Measurements from ENCODE around the gene FASTKD2.

FASTKD2 gene

DNA sequence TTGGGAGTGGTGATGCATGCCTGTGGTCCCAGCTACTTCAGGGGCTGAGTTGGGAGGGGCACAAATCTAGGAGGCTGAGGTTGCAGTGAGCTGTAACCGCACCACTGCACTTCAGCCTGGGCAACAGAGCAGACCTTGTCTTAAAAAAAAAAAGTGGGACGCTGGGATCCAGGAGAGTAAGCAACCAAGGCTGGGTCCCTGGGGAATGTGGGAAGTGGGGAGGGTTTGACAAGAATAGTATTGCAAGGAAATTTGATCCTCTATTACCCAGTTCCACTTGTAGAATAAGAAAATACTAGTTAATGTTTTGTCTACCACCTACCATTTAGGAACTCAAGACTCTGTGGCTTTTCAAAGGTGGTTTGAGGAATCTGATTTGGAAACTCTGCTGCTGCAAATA lies 26.1 kb upstream of the FASTKD2 start:
- no peaks in the 10 kb centered on the region for H3K36me3 ChIP-seq (ENCODE audit: insufficient read depth, low read length)
- H3K9ac ChIP-seq (ENCODE audit: low read depth, low read length), result no peak overlapping the region
- DNase-seq, result no peak
- no peaks in the 10 kb centered on the region for H4K20me1 ChIP-seq (ENCODE audit: insufficient read depth, low read length)
- no peak for TF ChIP-seq EZH2 (IDR thresholded peaks at IDR 0.05; ENCODE audit: borderline replicate concordance, low read depth, low read length, severe bottlenecking)
- TF ChIP-seq, protein P1, sequence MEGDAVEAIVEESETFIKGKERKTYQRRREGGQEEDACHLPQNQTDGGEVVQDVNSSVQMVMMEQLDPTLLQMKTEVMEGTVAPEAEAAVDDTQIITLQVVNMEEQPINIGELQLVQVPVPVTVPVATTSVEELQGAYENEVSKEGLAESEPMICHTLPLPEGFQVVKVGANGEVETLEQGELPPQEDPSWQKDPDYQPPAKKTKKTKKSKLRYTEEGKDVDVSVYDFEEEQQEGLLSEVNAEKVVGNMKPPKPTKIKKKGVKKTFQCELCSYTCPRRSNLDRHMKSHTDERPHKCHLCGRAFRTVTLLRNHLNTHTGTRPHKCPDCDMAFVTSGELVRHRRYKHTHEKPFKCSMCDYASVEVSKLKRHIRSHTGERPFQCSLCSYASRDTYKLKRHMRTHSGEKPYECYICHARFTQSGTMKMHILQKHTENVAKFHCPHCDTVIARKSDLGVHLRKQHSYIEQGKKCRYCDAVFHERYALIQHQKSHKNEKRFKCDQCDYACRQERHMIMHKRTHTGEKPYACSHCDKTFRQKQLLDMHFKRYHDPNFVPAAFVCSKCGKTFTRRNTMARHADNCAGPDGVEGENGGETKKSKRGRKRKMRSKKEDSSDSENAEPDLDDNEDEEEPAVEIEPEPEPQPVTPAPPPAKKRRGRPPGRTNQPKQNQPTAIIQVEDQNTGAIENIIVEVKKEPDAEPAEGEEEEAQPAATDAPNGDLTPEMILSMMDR (IDR thresholded peaks at IDR 0.05; ENCODE audit: borderline replicate concordance, extremely low read depth, low read length, poor library complexity, severe bottlenecking), result no peak
- no peaks in the 10 kb centered on the region for H3K79me2 ChIP-seq (ENCODE audit: insufficient read depth, low read length)
- ATAC-seq (ENCODE audit: insufficient read depth, low read depth), result no peak
- no peak overlapping the region for H3K4me2 ChIP-seq (ENCODE audit: insufficient read depth, low read length)
- H3K4me3 ChIP-seq (ENCODE audit: low read depth in 1 of 2, low read length in 2 of 2), result no peak overlapping the region
- H3K4me1 ChIP-seq (ENCODE audit: insufficient read depth, low read length), result no peaks in the 10 kb centered on the region
- no peak overlapping the region for H2AFZ ChIP-seq (ENCODE audit: low read depth, low read length)
- H3K27me3 ChIP-seq (ENCODE audit: insufficient read depth, low read length, poor library complexity), result no peaks in the 10 kb centered on the region
- no peak overlapping the region for H3K27ac ChIP-seq (ENCODE audit: low read length)
- no peaks in the 10 kb centered on the region for H3K9me3 ChIP-seq (ENCODE audit: insufficient read depth, low read length, severe bottlenecking)

GRCh38 chr2:206740800-206741199 lies 24.6 kb upstream of the FASTKD2 start:
- H2AFZ ChIP-seq (ENCODE audit: low read depth, low read length), result no peak overlapping the region
- H3K27ac ChIP-seq (ENCODE audit: low read length), result no peak overlapping the region
- H3K4me2 ChIP-seq (ENCODE audit: insufficient read depth, low read length), result no peak overlapping the region
- DNase-seq (no peak), ATAC-seq (ENCODE audit: insufficient read depth, low read depth) (no peak)
- no peak overlapping the region for H3K4me3 ChIP-seq (ENCODE audit: low read depth in 1 of 2, low read length in 2 of 2)
- no peaks in the 10 kb centered on the region for H3K4me1 ChIP-seq (ENCODE audit: insufficient read depth, low read length)
- H3K9ac ChIP-seq (ENCODE audit: low read depth, low read length), result no peak overlapping the region
- H3K36me3 ChIP-seq (ENCODE audit: insufficient read depth, low read length), result no peaks in the 10 kb centered on the region
- TF ChIP-seq, protein P1 (IDR thresholded peaks at IDR 0.05; ENCODE audit: borderline replicate concordance, extremely low read depth, low read length, poor library complexity, severe bottlenecking), result no peak
- TF ChIP-seq EZH2 (IDR thresholded peaks at IDR 0.05; ENCODE audit: borderline replicate concordance, low read depth, low read length, severe bottlenecking), result no peak
- no peaks in the 10 kb centered on the region for H3K79me2 ChIP-seq (ENCODE audit: insufficient read depth, low read length)
- H3K27me3 ChIP-seq (ENCODE audit: insufficient read depth, low read length, poor library complexity), result no peaks in the 10 kb centered on the region
- no peaks in the 10 kb centered on the region for H3K9me3 ChIP-seq (ENCODE audit: insufficient read depth, low read length, severe bottlenecking)
- no peaks in the 10 kb centered on the region for H4K20me1 ChIP-seq (ENCODE audit: insufficient read depth, low read length)

GRCh38 chr2:206756816-206757215 lies 8.6 kb upstream of the FASTKD2 start:
- no peak for DNase-seq
- no peaks in the 10 kb centered on the region for H3K36me3 ChIP-seq (ENCODE audit: insufficient read depth, low read length)
- no peak overlapping the region for H3K9ac ChIP-seq (ENCODE audit: low read depth, low read length)
- H3K27ac ChIP-seq (ENCODE audit: low read length), result no peak overlapping the region
- ATAC-seq (ENCODE audit: insufficient read depth, low read depth), result no peak
- H3K4me2 ChIP-seq (ENCODE audit: insufficient read depth, low read length), result no peak overlapping the region
- H3K4me1 ChIP-seq (ENCODE audit: insufficient read depth, low read length), result no peaks in the 10 kb centered on the region
- H3K27me3 ChIP-seq (ENCODE audit: insufficient read depth, low read length, poor library complexity), result peaks cover 3% of the 10 kb centered on the region
- H3K79me2 ChIP-seq (ENCODE audit: insufficient read depth, low read length), result no peaks in the 10 kb centered on the region
- no peaks in the 10 kb centered on the region for H4K20me1 ChIP-seq (ENCODE audit: insufficient read depth, low read length)
- H3K4me3 ChIP-seq (ENCODE audit: low read depth in 1 of 2, low read length in 2 of 2), result no peak overlapping the region
- no peak for TF ChIP-seq EZH2 (IDR thresholded peaks at IDR 0.05; ENCODE audit: borderline replicate concordance, low read depth, low read length, severe bottlenecking)
- TF ChIP-seq, protein P1 (IDR thresholded peaks at IDR 0.05; ENCODE audit: borderline replicate concordance, extremely low read depth, low read length, poor library complexity, severe bottlenecking), result no peak
- no peak overlapping the region for H2AFZ ChIP-seq (ENCODE audit: low read depth, low read length)
- no peaks in the 10 kb centered on the region for H3K9me3 ChIP-seq (ENCODE audit: insufficient read depth, low read length, severe bottlenecking)
